Esophagus squamous epithelium (tissue), 4 donors: ENCODE results near the gene CMC2.

Experiments used
- POLR2A ChIP-seq, 4 donors: fragments of 450-650 bp; IDR thresholded peaks; one replicate each; pipeline ENCODE4 v1.6.1; 2017; ENCODE audit warnings: antibody characterized with exemption in 4 of 4, mild to moderate bottlenecking in 4 of 4, moderate library complexity in 3 of 4
- TF ChIP-seq, protein P1 (sequence below), 6 experiments: fragments of 450-650 bp in 4 of 6; fragments of 200-600 bp in 2 of 6; sonication (generic) in 2 of 6; IDR thresholded peaks; one replicate each; pipeline ENCODE4 v1.5.1; 2016 to 2019; ENCODE audit warnings: antibody characterized with exemption in 6 of 6, mild to moderate bottlenecking in 4 of 6, moderate library complexity in 4 of 6

DNA sequence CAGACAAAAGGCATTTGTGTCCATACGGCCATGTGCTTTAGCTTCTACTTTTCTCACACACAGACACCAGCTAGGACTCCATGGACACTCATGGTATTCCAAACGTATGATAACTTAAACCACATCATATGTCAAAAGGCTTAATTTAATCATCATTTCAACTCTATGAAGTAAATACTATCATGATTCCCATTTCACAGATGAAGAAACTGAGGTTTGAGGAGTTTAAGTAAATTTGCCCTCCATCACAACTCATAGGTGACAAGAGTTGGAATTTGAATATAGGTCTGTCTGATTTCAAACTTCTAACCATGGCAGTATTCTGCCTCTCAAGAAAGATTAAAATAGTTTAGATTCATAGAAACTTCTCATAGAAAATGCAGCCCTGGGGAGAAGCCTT, 43.8 kb downstream of the CMC2 start:
- TF ChIP-seq, protein P1, sequence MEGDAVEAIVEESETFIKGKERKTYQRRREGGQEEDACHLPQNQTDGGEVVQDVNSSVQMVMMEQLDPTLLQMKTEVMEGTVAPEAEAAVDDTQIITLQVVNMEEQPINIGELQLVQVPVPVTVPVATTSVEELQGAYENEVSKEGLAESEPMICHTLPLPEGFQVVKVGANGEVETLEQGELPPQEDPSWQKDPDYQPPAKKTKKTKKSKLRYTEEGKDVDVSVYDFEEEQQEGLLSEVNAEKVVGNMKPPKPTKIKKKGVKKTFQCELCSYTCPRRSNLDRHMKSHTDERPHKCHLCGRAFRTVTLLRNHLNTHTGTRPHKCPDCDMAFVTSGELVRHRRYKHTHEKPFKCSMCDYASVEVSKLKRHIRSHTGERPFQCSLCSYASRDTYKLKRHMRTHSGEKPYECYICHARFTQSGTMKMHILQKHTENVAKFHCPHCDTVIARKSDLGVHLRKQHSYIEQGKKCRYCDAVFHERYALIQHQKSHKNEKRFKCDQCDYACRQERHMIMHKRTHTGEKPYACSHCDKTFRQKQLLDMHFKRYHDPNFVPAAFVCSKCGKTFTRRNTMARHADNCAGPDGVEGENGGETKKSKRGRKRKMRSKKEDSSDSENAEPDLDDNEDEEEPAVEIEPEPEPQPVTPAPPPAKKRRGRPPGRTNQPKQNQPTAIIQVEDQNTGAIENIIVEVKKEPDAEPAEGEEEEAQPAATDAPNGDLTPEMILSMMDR (IDR thresholded peaks at IDR 0.05), result no peak
- TF ChIP-seq POLR2A (IDR thresholded peaks at IDR 0.05), result no peak
